GM12864 (cell line): ENCODE results near the gene SRGAP3.

Experiments used
- DNase-seq: peaks from one replicate; pipeline ENCODE4 v3.0.0-alpha.2; 2011; ENCODE audit warnings: low read depth
- H3K4me3 ChIP-seq: 2 replicates; pipeline ENCODE4 v1.5.1; 2011; ENCODE audit warnings: mild to moderate bottlenecking, low read depth, low read length, control low read depth
- CTCF ChIP-seq: IDR thresholded peaks from 2 replicates; pipeline ENCODE4 v1.5.1; 2011; ENCODE audit warnings: low read depth, mild to moderate bottlenecking, moderate library complexity, low read length, control low read depth, inconsistent platforms; ENCODE audit errors: missing control alignments

The SRGAP3 gene

GRCh38 chr3:9136746-9137465, 112.5 kb downstream of the SRGAP3 start:
- H3K4me3 ChIP-seq = no peak overlapping the region
- TF ChIP-seq CTCF = no peak
- no peak for DNase-seq

DNA sequence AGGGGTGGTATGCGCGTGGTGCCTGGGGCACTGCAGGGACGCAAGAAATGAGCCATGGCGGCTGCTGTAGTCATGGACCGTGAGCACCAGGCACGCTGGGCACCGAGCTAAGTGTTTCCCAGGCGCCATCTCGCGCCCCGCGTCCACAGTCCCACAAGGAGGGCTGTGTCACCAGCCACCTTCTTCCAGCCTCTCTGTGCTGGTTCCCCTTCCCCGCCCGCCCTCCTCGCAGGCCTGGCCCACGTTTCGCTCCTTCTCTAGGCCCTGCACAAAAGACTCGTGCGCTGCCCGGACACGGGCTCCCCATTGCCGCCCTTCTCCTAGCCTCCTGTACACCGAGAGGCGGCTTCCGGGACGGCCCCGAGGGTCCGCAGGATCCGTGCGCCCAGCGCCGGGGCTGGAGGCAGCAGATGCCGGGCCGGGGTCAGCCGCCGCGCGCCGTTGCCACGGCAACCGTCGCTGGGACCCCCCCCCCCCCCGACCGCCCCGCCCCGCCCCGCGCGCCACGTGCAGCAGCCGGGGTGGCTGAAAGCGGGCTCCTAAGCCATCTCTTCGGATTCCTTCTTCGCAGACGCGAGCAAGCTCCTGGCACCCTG, 113.4 kb downstream of the SRGAP3 start:
- DNase-seq = no peak
- no peak overlapping the region for H3K4me3 ChIP-seq
- no peak for TF ChIP-seq CTCF

GRCh38 chr3:9135526-9135925, 113.9 kb downstream of the SRGAP3 start:
- no peak overlapping the region for H3K4me3 ChIP-seq
- DNase-seq = no peak

DNA sequence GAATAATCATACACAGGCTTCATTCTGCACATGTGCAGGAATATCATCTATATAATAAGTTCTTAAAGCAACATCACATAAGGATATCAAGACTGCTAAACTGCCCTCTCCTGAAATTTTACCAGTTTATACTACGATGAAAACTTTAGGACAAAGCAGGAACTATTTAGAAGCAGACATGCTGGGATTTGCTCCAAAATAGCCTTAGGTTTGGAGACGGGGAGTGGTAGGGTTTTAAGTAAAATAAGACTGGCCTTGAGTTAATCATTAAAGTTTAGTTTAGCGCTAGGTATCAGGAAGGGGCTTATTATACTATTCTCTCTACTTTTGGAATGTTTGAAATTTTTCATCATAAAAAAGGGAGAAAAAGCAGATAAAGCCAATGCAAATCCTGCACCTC, 115.8 kb downstream of the SRGAP3 start:
- no peak for DNase-seq
- no peak for TF ChIP-seq CTCF
- H3K4me3 ChIP-seq = no peak overlapping the region

More at GRCh38 chr3:9135526-9135925, 113.9 kb downstream of the SRGAP3 start:
- no peak for TF ChIP-seq CTCF

- DNase-seq = no peak
- TF ChIP-seq CTCF = no peak
- no peak overlapping the region for H3K4me3 ChIP-seq
These were observed 118.8 kb downstream of the SRGAP3 start for GRCh38 chr3:9130345-9131305.

DNA sequence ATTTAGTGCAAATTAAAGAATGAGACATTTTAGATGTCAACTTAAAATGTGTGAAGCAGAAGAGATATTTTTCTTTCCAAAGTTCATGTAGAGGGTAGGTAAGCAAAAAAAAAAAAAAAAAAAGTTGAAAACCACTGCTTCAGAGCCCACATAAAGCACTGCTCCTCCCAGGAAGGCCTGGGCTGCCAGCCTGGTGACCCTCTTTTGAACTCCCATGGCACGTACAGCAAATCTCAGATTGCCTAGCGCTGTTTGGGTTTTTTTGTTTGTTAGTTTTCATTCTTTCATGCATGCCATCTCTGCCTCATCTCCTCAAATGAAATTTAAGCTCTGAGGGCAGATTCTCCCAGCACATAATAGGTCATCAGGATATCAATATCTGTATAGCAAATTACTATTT, 120.1 kb downstream of the SRGAP3 start:
- no peak for TF ChIP-seq CTCF
- H3K4me3 ChIP-seq = no peak overlapping the region
- DNase-seq = no peak
